ENCODE measurements around the gene GRID2.

The GRID2 gene

GRCh38 chr4:93080316-93080715, 776.5 kb downstream of the GRID2 start:
- Mint-ChIP-seq H3K27me3 (no peaks in the 10 kb centered on the region), H3K4me3 (no peak overlapping the region), H3K36me3 (ENCODE audit: low read depth) (no peaks in the 10 kb centered on the region), H3K4me1 (no peaks in the 10 kb centered on the region), H3K27ac (no peak overlapping the region), H3K9me3 (peaks cover 12% of the 10 kb centered on the region)
- ATAC-seq, result no peak
- DNase-seq, result no peak

- Mint-ChIP-seq H3K4me1 (no peaks in the 10 kb centered on the region), H3K4me3 (no peak overlapping the region), H3K9me3 (peaks cover 8% of the 10 kb centered on the region), H3K27me3 (no peaks in the 10 kb centered on the region), H3K27ac (no peak overlapping the region), H3K36me3 (ENCODE audit: low read depth) (no peaks in the 10 kb centered on the region)
- ATAC-seq (no peak), DNase-seq (no peak)
Measured at GRCh38 chr4:93084599-93085305, 781.0 kb downstream of the GRID2 start.

- Mint-ChIP-seq H3K4me1 (no peaks in the 10 kb centered on the region), H3K4me3 (no peak overlapping the region), H3K27me3 (no peaks in the 10 kb centered on the region), H3K27ac (no peak overlapping the region), H3K36me3 (ENCODE audit: low read depth) (no peaks in the 10 kb centered on the region), H3K9me3 (peaks cover 4% of the 10 kb centered on the region)
- DNase-seq (no peak), ATAC-seq (no peak)
Measured at GRCh38 chr4:93086356-93086755, 782.6 kb downstream of the GRID2 start.

- Mint-ChIP-seq H3K4me1 (no peaks in the 10 kb centered on the region), H3K4me3 (no peak overlapping the region), H3K9me3 (peaks cover 4% of the 10 kb centered on the region), H3K36me3 (ENCODE audit: low read depth) (no peaks in the 10 kb centered on the region), H3K27me3 (no peaks in the 10 kb centered on the region), H3K27ac (no peak overlapping the region)
- DNase-seq (no peak), ATAC-seq (no peak)
Measured at GRCh38 chr4:93092765-93093164, 789.0 kb downstream of the GRID2 start.

- H3K4me1 Mint-ChIP-seq, result no peaks in the 10 kb centered on the region
- H3K36me3 Mint-ChIP-seq (ENCODE audit: low read depth), result no peaks in the 10 kb centered on the region
- ATAC-seq (no peak), DNase-seq (no peak)
- no peak overlapping the region for H3K4me3 Mint-ChIP-seq
- H3K9me3 Mint-ChIP-seq, result peaks cover 24% of the 10 kb centered on the region
- no peaks in the 10 kb centered on the region for H3K27me3 Mint-ChIP-seq
- H3K27ac Mint-ChIP-seq, result no peak overlapping the region
Measured at GRCh38 chr4:93103042-93103441, 799.3 kb downstream of the GRID2 start.

GRCh38 chr4:93116624-93117023, 812.9 kb downstream of the GRID2 start:
- no peak for DNase-seq
- ATAC-seq, result no peak
- no peak overlapping the region for H3K4me3 Mint-ChIP-seq
- H3K27ac Mint-ChIP-seq, result no peak overlapping the region
- H3K4me1 Mint-ChIP-seq, result no peaks in the 10 kb centered on the region
- H3K9me3 Mint-ChIP-seq, result peaks cover 15% of the 10 kb centered on the region
- no peaks in the 10 kb centered on the region for H3K27me3 Mint-ChIP-seq
- H3K36me3 Mint-ChIP-seq (ENCODE audit: low read depth), result no peaks in the 10 kb centered on the region

- ATAC-seq (no peak), DNase-seq (no peak)
- Mint-ChIP-seq H3K27ac (no peak overlapping the region), H3K4me1 (no peaks in the 10 kb centered on the region), H3K36me3 (ENCODE audit: low read depth) (no peaks in the 10 kb centered on the region), H3K27me3 (no peaks in the 10 kb centered on the region), H3K9me3 (peaks cover 7% of the 10 kb centered on the region), H3K4me3 (no peak overlapping the region)
Measured at GRCh38 chr4:93127489-93127888, 823.7 kb downstream of the GRID2 start.

GRCh38 chr4:93132631-93133030, 828.9 kb downstream of the GRID2 start:
- Mint-ChIP-seq H3K9me3 (peaks cover 4% of the 10 kb centered on the region), H3K27ac (no peak overlapping the region)
- no peak for ATAC-seq

GRCh38 chr4:93139118-93139517, 835.4 kb downstream of the GRID2 start:
- Mint-ChIP-seq H3K27ac (no peak overlapping the region), H3K4me1 (no peaks in the 10 kb centered on the region), H3K27me3 (no peaks in the 10 kb centered on the region), H3K4me3 (no peak overlapping the region), H3K36me3 (ENCODE audit: low read depth) (no peaks in the 10 kb centered on the region), H3K9me3 (no peaks in the 10 kb centered on the region)
- DNase-seq (no peak), ATAC-seq (no peak)

More at GRCh38 chr4:93132631-93133030, 828.9 kb downstream of the GRID2 start:
- Mint-ChIP-seq H3K4me3 (no peak overlapping the region), H3K27me3 (no peaks in the 10 kb centered on the region), H3K36me3 (ENCODE audit: low read depth) (no peaks in the 10 kb centered on the region), H3K4me1 (no peaks in the 10 kb centered on the region)
- no peak for DNase-seq

GRCh38 chr4:93143902-93144301, 840.1 kb downstream of the GRID2 start:
- no peak overlapping the region for H3K4me3 Mint-ChIP-seq
- DNase-seq, result no peak
- ATAC-seq, result no peak
- H3K27me3 Mint-ChIP-seq, result no peaks in the 10 kb centered on the region
- no peaks in the 10 kb centered on the region for H3K4me1 Mint-ChIP-seq
- no peak overlapping the region for H3K27ac Mint-ChIP-seq
- no peaks in the 10 kb centered on the region for H3K36me3 Mint-ChIP-seq (ENCODE audit: low read depth)
- H3K9me3 Mint-ChIP-seq, result peaks cover 4% of the 10 kb centered on the region

GRCh38 chr4:93144644-93145043, 840.9 kb downstream of the GRID2 start:
- no peak for ATAC-seq
- Mint-ChIP-seq H3K9me3 (peaks cover 4% of the 10 kb centered on the region), H3K4me1 (no peaks in the 10 kb centered on the region), H3K27me3 (no peaks in the 10 kb centered on the region), H3K27ac (no peak overlapping the region), H3K36me3 (ENCODE audit: low read depth) (no peaks in the 10 kb centered on the region), H3K4me3 (no peak overlapping the region)
- no peak for DNase-seq

- ATAC-seq, result no peak
- Mint-ChIP-seq H3K36me3 (ENCODE audit: low read depth) (no peaks in the 10 kb centered on the region), H3K4me1 (no peaks in the 10 kb centered on the region), H3K27ac (no peak overlapping the region), H3K9me3 (peaks cover 4% of the 10 kb centered on the region), H3K27me3 (no peaks in the 10 kb centered on the region), H3K4me3 (no peak overlapping the region)
- no peak for DNase-seq
Measured at GRCh38 chr4:93147524-93148212, 843.9 kb downstream of the GRID2 start.

GRCh38 chr4:93152491-93152890, 848.7 kb downstream of the GRID2 start:
- no peak for DNase-seq
- ATAC-seq, result no peak
- Mint-ChIP-seq H3K36me3 (ENCODE audit: low read depth) (no peaks in the 10 kb centered on the region), H3K9me3 (no peaks in the 10 kb centered on the region), H3K27me3 (no peaks in the 10 kb centered on the region), H3K4me1 (no peaks in the 10 kb centered on the region), H3K27ac (no peak overlapping the region), H3K4me3 (no peak overlapping the region)

- no peaks in the 10 kb centered on the region for H3K27me3 Mint-ChIP-seq
- H3K36me3 Mint-ChIP-seq (ENCODE audit: low read depth), result no peaks in the 10 kb centered on the region
- DNase-seq (no peak), ATAC-seq (no peak)
- peaks cover 3% of the 10 kb centered on the region for H3K9me3 Mint-ChIP-seq
- H3K27ac Mint-ChIP-seq, result no peak overlapping the region
- H3K4me3 Mint-ChIP-seq, result no peak overlapping the region
- no peaks in the 10 kb centered on the region for H3K4me1 Mint-ChIP-seq
Measured at GRCh38 chr4:93157986-93158385, 854.2 kb downstream of the GRID2 start.

GRCh38 chr4:93168053-93168452, 864.3 kb downstream of the GRID2 start:
- DNase-seq (no peak), ATAC-seq (no peak)
- Mint-ChIP-seq H3K4me1 (no peaks in the 10 kb centered on the region), H3K9me3 (peaks cover 3% of the 10 kb centered on the region), H3K4me3 (no peak overlapping the region), H3K27ac (no peak overlapping the region), H3K36me3 (ENCODE audit: low read depth) (no peaks in the 10 kb centered on the region), H3K27me3 (no peaks in the 10 kb centered on the region)

Data from activated naive CD8-positive, alpha-beta T cell treated with anti-CD3 and anti-CD28 coated beads, Interleukin-2, amount 50 U/mL, for 24 hours (primary cell).